HG03103 (cell line): ENCODE results near the gene FMNL1.

Source experiments
- ATAC-seq: cut with Tn5 transposase; IDR thresholded peaks from one replicate; pipeline ENCODE4 v1.9.1; 2021; ENCODE audit warnings: low read depth; ENCODE audit not compliant: unreplicated experiment

The FMNL1 gene

DNA sequence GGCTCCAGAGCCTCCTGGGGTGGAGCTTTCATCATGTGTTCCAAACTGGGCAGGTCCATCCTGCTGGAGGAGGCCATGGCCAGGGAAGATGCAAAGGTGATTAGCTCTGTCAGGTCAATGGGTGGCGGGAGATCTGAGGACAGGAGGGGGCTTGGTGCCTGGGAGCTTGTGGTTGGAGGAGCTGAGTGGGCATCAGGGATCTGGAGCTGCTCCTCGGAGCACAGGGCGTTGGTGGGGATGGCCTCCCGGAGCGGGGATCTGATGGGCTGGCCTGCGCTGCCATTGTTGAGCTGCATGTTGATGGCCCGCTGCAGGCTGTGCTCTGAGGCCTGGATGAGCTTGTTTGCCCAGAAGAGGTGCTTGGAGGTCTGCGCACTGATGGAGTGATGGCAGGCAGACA is 33.7 kb downstream of the FMNL1 start:
- ATAC-seq: no peak

DNA sequence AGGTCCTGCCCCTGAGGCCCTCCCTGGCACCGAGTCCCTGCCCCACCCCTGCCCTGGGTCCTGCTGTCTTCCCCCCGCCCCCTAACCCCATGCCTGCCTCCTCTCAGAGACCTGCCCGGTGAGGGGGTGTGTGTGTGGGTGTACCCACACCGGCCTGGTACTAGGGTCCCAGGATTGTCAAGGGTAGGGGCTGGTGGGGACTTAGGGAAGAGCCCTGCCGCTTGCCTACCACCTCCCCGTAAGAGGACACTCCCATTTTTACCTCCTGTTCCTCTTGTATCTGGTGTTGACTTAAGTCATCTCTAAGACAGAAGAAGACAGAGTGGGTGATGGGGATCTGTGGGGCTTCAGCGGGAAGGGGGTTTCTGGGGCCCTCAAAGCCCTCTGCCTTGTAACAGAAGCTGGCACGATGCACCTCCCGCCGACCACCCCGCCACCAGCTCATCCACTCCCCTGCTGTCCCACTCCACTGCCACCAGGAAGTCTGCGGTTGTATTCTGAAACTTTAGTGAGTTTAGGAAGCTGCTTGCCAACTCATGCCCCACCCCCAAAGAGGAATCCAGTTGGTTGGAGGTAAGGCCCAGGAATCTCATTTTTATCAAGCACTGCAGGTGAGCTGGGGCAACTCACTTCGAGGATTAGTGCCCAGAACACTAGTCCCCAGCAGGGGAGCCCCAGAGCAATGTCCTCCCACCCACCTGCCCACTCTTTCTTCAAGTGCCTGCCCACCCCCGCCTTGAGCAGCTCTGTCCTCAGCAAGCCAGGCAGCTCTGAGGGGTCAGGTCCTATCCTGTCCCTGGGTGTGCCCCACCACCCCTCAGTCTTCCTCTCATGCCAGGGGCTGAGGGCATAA is 34.7 kb downstream of the FMNL1 start:
- no peak for ATAC-seq

DNA sequence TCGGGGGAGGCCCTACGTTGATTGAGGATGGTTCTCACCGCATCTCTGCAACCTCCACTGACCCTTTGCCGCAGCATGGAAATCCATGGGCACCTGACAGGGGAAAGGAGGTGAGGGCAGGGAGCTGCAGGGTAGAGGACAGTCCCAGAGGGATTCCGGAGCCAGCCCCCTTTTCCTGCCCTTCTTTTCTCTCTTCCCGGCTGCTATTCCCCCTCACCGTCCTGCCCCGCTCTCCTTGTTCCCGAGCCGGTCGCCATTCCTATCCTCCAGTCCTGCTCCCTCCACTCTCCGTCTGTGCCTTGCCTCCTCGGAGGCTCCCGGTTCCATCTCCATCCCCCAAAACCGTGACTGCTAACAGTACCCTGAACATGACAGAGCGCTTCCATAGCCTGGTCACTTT is 35.4 kb downstream of the FMNL1 start:
- no peak for ATAC-seq

- no peak for ATAC-seq
Observed at GRCh38 chr17:45258981-45259380, 37.3 kb downstream of the FMNL1 start.

DNA sequence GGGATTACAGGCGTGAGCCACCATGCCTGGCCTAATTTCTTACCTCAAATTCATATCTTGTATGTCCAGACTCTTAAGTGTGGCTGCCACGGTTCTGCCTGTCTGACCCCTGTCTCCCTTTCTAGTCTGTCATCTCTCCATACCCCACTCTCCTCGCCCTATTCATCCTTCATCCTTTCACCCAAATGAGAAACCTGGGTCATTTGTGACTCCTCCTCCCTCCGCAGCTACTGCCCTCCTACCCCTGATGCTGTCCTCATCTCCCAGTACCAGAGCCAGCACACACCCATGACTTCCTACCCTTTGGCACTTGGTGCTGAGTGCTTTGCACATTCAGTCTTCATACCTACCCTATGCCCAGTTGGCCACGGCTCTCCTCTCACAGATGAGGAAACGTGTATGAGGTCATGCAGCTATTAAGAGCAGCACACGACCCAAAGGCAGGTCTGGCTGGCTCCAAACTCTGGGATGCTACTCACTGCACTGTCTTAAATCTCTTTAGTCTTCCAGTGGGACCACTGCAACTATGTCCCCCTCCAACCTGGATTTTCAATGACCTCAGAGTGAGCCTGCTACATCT is 38.6 kb downstream of the FMNL1 start:
- ATAC-seq: no peak

- ATAC-seq: peak; percentile 55
Observed at GRCh38 chr17:45261577-45262515, 40.2 kb downstream of the FMNL1 start, which contains the start of gene SPATA32. TSS of gene SPATA32 (minus strand) at chr17:45262094. CDS start at chr17:45262016, 78 bp downstream.

GRCh38 chr17:45262516-45263476 is 41.1 kb downstream of the FMNL1 start:
- ATAC-seq: no peak

GRCh38 chr17:45263477-45263860 is 41.8 kb downstream of the FMNL1 start:
- no peak for ATAC-seq

DNA sequence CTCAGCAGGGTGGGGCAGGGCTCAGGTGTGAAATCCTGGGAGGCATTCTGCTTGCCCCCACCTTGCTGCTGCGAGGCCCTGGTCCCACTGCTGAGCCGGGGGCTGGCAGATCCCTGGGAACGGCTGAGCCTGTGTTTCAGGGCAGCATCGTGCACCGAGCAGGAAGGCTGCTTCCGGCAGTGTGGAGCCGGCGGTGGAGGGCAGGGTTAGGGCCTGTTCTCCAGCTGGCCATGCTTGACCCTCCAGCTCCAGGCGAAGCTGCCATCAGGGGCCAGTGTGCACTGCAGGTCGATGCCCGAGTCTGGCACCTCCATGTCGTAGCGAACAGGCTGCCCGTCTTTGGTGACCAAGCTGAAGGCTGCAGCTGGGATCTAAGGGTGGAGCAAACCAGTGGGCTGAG is 42.7 kb downstream of the FMNL1 start:
- ATAC-seq: no peak

DNA sequence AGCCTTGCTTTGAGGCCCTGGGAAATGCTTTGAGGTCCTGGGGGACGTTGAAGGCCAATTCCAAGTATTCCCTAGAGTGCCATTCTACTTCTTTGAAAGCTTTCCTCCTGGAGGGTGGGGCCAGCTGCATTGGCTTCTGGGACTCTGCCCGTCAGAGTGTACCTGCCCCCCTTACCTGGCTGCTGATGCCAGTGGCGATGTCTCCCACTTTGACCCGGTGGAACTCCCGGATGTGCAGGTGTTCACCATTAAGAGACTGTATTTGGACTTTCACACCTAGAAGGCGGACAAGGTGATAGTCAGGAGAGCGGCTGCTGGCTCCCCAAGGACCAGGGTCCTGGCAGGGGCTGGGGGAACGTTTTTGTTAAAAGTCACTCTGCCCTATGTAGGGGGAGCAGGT is 43.3 kb downstream of the FMNL1 start:
- ATAC-seq: no peak

GRCh38 chr17:45265821-45266220 is 44.1 kb downstream of the FMNL1 start:
- no peak for ATAC-seq

- no peak for ATAC-seq
Observed at GRCh38 chr17:45266372-45266926, 44.8 kb downstream of the FMNL1 start.

GRCh38 chr17:45267436-45268055 is 45.9 kb downstream of the FMNL1 start:
- ATAC-seq: no peak

DNA sequence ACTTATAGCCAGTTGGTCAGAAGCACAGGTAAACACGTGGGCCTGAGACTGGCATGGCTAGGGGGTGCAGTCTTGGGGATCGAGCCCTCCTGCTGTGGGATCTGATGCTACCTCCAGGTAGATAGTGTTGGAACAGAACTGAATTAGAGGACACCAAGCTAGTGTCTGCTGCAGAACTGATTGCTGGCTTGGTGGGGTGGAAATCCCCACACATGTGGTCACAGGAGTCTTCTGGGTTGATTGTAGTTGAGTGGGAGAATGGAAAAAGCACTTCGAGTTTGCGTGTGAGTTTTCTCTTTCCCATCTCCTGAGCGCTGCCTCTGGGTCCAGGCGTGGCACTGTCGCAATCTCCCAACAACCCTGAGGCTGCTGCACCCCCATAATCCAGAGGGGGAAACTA is 48.2 kb downstream of the FMNL1 start:
- no peak for ATAC-seq

GRCh38 chr17:45270828-45271418 is 49.2 kb downstream of the FMNL1 start:
- ATAC-seq: no peak

- no peak for ATAC-seq
Observed at GRCh38 chr17:45271603-45272002, 49.9 kb downstream of the FMNL1 start.

- no peak for ATAC-seq
Observed at GRCh38 chr17:45273551-45273957, 51.9 kb downstream of the FMNL1 start.

- no peak for ATAC-seq
Observed at GRCh38 chr17:45274033-45274432, 52.3 kb downstream of the FMNL1 start.

DNA sequence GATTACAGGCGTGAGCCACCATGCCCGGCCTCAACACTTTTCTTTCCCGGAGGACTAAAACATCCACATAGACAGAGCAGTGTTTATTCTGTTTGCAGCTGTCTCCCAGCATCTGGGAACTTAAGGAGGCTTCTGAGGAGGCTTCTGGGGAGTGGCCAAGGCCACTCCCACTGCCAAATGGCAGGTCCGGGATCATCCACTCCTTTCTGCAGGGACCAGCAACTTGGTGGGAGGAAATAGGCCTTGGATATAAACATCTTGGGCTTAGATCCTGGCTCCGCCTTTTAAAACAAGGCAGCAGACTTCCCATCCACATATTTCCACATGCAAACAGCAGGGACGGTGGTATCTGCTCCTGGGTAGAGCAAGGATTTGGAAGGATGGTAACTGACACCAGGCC is 54.3 kb downstream of the FMNL1 start:
- ATAC-seq: no peak
